HepG2 (cell line): ENCODE results near the gene DUS1L. TPM values are rescaled to one million over a fixed set of nuclear protein-coding genes. Genes with fewer than 3 reads are reported as not detected.
A peak's percentile ranks its signal among the peaks of the same experiment; 100 is the strongest.

ENCODE experiments used
- CREM ChIP-seq, 2 experiments: sonication (generic) in 1 of 2; formaldehyde crosslinking in 1 of 2; IDR thresholded peaks; 2 replicates each; pipeline versions ENCODE4 v1.4.0 to v1.6.1; 2016 to 2020; ENCODE audit warnings: antibody characterized with exemption in 1 of 2, mild to moderate bottlenecking in 1 of 2, missing genetic modification reagents in 1 of 2
- HNF4G ChIP-seq, 2 experiments: sonication (generic) in 1 of 2; formaldehyde crosslinking in 1 of 2; IDR thresholded peaks; 2 replicates each; pipeline versions ENCODE4 v1.4.0 to v1.6.1; 2011 to 2020; ENCODE audit warnings: borderline replicate concordance in 2 of 2, low read depth in 2 of 2, mild to moderate bottlenecking in 2 of 2, low read length in 1 of 2, missing genetic modification reagents in 1 of 2, moderate library complexity in 1 of 2
- NBN ChIP-seq: fragments of 450-650 bp; conservative IDR thresholded peaks from 2 replicates; pipeline ENCODE4 v1.6.1; 2017
- RFX3 ChIP-seq: IDR thresholded peaks from 2 replicates; pipeline ENCODE4 v1.6.1; 2016; ENCODE audit warnings: missing biosample characterization, missing genetic modification reagents
- RFX5 ChIP-seq: IDR thresholded peaks from 2 replicates; pipeline ENCODE4 v1.6.1; 2011; ENCODE audit warnings: low read depth, low read length, improper control_type of control experiment
- RFXAP ChIP-seq: sonication (generic); formaldehyde crosslinking; IDR thresholded peaks from 2 replicates; pipeline ENCODE4 v1.4.0; 2020; ENCODE audit warnings: missing genetic modification reagents, borderline replicate concordance
- SMAD3 ChIP-seq: sonication (generic); formaldehyde crosslinking; IDR thresholded peaks from 2 replicates; pipeline ENCODE4 v1.4.0; 2020; ENCODE audit warnings: missing genetic modification reagents
- ZKSCAN1 ChIP-seq: fragments of 150-350 bp; IDR thresholded peaks from 2 replicates; pipeline ENCODE4 v1.6.1; 2014; ENCODE audit warnings: low read length
- ZNF337 ChIP-seq: sonication (generic); formaldehyde crosslinking; IDR thresholded peaks from 2 replicates; pipeline ENCODE4 v1.5.1; 2020; ENCODE audit warnings: missing genetic modification reagents, low read depth, mild to moderate bottlenecking, borderline replicate concordance
- ZNF34 ChIP-seq: sonication (generic); formaldehyde crosslinking; IDR thresholded peaks from 2 replicates; pipeline ENCODE4 v1.4.0; 2020; ENCODE audit warnings: mild to moderate bottlenecking, missing genetic modification reagents, borderline replicate concordance
- polyA plus RNA-seq, 8 experiments: library from polyadenylated mRNA; depleted of rRNA in 3 of 8; stranded (reverse) in 7 of 8; unstranded in 1 of 8; fragments of >200 nt; fragmentation: Illumina TruSeq in 4 of 8; extraction: Trizol in 4 of 8; gene quantifications; 2 replicates each; pipeline versions ENCODE4 v1.2.1 to v1.2.3, GENCODE V29; 2011 to 2016; ENCODE audit warnings: low read depth in 4 of 8, missing spikeins in 1 of 8, mixed read lengths in 1 of 8; ENCODE audit not compliant: insufficient read depth in 1 of 8
- total RNA-seq, 5 experiments: library from RNA; depleted of rRNA; stranded (reverse); fragments of >200 nt; fragmentation: Illumina TruSeq; extraction: Trizol; gene quantifications; 2 replicates each; pipeline ENCODE4 v1.2.3, GENCODE V29; 2016; ENCODE audit warnings: low read depth in 1 of 5
- TF ChIP-seq, protein P1 (sequence below): sonication (generic); formaldehyde crosslinking; IDR thresholded peaks from 2 replicates; pipeline ENCODE4 v1.5.0; 2020; ENCODE audit warnings: mild to moderate bottlenecking, missing genetic modification reagents, borderline replicate concordance
- TF ChIP-seq, protein P2 (sequence below): sonication (generic); formaldehyde crosslinking; IDR thresholded peaks from 2 replicates; pipeline ENCODE4 v1.5.1; 2020; ENCODE audit warnings: mild to moderate bottlenecking, missing genetic modification reagents
- TF ChIP-seq, protein P3 (sequence below): sonication (generic); formaldehyde crosslinking; IDR thresholded peaks from 2 replicates; pipeline ENCODE4 v1.4.0; 2020; ENCODE audit warnings: missing genetic modification reagents
- TF ChIP-seq, protein P4 (sequence below): sonication (generic); formaldehyde crosslinking; conservative IDR thresholded peaks from 2 replicates; pipeline ENCODE4 v1.4.0; 2020; ENCODE audit warnings: missing genetic modification reagents
- TF ChIP-seq, protein P5 (sequence below): sonication (generic); formaldehyde crosslinking; IDR thresholded peaks from 2 replicates; pipeline ENCODE4 v1.4.0; 2020; ENCODE audit warnings: mild to moderate bottlenecking, missing genetic modification reagents

The DUS1L gene
- total and polyA plus RNA-seq, 2 of the 13 experiments (the other 11 are each of a cell fraction or from before 2014, with no cell fraction given), result 81.0 to 109 TPM

DNA sequence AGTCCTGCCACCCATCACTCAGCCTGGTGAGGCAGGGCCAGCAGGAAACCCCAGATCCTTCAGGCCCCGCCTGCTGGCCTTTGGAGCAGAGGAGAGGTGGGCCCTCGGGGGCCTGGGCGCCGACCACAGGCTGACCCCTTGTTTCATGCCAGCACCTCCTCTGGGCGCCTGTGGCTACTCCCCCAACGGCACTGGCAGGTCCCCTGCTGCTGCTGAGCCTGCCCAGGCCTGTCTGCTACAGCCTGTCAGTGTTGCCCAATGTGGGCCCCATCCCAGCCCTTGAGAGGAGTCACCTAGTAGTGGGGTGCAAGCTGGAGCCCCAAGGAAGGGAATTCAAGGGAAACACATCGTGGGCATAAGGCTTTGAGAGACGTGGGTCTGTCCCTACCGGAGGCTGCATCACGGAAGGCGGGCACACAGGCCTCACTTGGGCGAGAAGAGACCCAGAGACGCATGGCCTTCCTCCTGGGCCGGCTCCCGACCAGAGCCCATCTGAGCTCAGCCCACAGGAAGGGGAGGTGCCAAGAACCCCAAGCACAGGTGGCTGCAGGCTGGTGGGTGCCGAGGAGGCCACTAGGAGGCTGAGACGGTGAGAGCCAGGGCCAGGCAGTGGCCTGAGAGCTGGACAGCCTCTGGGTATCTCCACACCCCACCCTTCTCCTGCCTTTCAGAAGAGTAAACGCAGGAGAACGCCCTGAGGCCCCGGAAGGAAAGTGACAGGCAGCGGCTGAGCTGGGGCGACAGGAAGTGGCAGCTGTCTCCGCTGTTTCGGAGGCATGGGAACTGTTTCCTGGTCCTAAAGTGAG is 40.5 kb upstream of the DUS1L start (continued):
- TF ChIP-seq, protein P1, sequence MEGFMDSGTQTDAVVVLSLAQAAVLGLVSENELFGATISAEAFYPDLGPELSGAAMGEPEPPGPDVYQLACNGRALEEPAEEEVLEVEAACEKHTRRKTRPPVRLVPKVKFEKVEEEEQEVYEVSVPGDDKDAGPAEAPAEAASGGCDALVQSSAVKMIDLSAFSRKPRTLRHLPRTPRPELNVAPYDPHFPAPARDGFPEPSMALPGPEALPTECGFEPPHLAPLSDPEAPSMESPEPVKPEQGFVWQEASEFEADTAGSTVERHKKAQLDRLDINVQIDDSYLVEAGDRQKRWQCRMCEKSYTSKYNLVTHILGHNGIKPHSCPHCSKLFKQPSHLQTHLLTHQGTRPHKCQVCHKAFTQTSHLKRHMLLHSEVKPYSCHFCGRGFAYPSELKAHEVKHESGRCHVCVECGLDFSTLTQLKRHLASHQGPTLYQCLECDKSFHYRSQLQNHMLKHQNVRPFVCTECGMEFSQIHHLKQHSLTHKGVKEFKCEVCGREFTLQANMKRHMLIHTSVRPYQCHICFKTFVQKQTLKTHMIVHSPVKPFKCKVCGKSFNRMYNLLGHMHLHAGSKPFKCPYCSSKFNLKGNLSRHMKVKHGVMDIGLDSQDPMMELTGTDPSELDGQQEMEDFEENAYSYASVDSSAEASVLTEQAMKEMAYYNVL (CRISPR knock-in tag), result peak; percentile 72
- no peak for TF ChIP-seq RFX5
- no peak for TF ChIP-seq NBN
- TF ChIP-seq ZKSCAN1, result no peak
- TF ChIP-seq, protein P2, sequence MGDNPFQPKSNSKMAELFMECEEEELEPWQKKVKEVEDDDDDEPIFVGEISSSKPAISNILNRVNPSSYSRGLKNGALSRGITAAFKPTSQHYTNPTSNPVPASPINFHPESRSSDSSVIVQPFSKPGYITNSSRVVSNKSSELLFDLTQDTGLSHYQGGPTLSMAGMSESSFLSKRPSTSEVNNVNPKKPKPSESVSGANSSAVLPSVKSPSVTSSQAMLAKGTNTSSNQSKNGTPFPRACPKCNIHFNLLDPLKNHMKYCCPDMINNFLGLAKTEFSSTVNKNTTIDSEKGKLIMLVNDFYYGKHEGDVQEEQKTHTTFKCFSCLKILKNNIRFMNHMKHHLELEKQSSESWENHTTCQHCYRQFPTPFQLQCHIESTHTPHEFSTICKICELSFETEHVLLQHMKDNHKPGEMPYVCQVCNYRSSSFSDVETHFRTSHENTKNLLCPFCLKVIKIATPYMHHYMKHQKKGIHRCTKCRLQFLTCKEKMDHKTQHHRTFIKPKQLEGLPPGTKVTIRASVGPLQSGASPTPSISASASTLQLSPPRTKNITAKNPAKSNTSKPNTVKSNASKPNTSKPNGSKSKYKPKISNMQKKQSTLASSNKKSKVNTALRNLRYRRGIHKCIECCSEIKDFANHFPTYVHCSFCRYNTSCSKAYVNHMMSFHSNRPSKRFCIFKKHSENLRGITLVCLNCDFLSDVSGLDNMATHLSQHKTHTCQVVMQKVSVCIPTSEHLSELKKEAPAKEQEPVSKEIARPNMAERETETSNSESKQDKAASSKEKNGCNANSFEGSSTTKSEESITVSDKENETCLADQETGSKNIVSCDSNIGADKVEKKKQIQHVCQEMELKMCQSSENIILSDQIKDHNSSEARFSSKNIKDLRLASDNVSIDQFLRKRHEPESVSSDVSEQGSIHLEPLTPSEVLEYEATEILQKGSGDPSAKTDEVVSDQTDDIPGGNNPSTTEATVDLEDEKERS (CRISPR knock-in tag), result peak; percentile 83; the same call in 1 of the 2 replicates
- TF ChIP-seq HNF4G (IDR thresholded peaks at IDR 0.05; ENCODE audit: borderline replicate concordance, low read depth, low read length), result no peak; the same call in 1 of the 2 replicates
- peak; percentile 81; the same call in 1 of the 2 replicates for TF ChIP-seq HNF4G (CRISPR knock-in tag; IDR thresholded peaks at IDR 0.05; ENCODE audit: borderline replicate concordance, low read depth)
- TF ChIP-seq, protein P3, sequence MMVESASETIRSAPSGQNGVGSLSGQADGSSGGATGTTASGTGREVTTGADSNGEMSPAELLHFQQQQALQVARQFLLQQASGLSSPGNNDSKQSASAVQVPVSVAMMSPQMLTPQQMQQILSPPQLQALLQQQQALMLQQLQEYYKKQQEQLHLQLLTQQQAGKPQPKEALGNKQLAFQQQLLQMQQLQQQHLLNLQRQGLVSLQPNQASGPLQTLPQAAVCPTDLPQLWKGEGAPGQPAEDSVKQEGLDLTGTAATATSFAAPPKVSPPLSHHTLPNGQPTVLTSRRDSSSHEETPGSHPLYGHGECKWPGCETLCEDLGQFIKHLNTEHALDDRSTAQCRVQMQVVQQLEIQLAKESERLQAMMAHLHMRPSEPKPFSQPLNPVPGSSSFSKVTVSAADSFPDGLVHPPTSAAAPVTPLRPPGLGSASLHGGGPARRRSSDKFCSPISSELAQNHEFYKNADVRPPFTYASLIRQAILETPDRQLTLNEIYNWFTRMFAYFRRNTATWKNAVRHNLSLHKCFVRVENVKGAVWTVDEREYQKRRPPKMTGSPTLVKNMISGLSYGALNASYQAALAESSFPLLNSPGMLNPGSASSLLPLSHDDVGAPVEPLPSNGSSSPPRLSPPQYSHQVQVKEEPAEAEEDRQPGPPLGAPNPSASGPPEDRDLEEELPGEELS, result peak; percentile 73
- peak; percentile 94 for TF ChIP-seq ZNF337 (CRISPR knock-in tag)
- TF ChIP-seq, protein P4, sequence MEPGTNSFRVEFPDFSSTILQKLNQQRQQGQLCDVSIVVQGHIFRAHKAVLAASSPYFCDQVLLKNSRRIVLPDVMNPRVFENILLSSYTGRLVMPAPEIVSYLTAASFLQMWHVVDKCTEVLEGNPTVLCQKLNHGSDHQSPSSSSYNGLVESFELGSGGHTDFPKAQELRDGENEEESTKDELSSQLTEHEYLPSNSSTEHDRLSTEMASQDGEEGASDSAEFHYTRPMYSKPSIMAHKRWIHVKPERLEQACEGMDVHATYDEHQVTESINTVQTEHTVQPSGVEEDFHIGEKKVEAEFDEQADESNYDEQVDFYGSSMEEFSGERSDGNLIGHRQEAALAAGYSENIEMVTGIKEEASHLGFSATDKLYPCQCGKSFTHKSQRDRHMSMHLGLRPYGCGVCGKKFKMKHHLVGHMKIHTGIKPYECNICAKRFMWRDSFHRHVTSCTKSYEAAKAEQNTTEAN (CRISPR knock-in tag), result peak; percentile 69; the same call in 1 of the 2 replicates
- no peak; the same call in 1 of the 2 replicates for TF ChIP-seq ZNF34 (CRISPR knock-in tag)
- peak; percentile 89 for TF ChIP-seq RFXAP
- TF ChIP-seq, protein P5, sequence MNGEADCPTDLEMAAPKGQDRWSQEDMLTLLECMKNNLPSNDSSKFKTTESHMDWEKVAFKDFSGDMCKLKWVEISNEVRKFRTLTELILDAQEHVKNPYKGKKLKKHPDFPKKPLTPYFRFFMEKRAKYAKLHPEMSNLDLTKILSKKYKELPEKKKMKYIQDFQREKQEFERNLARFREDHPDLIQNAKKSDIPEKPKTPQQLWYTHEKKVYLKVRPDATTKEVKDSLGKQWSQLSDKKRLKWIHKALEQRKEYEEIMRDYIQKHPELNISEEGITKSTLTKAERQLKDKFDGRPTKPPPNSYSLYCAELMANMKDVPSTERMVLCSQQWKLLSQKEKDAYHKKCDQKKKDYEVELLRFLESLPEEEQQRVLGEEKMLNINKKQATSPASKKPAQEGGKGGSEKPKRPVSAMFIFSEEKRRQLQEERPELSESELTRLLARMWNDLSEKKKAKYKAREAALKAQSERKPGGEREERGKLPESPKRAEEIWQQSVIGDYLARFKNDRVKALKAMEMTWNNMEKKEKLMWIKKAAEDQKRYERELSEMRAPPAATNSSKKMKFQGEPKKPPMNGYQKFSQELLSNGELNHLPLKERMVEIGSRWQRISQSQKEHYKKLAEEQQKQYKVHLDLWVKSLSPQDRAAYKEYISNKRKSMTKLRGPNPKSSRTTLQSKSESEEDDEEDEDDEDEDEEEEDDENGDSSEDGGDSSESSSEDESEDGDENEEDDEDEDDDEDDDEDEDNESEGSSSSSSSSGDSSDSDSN, result peak; percentile 97
- no peak for TF ChIP-seq RFX3 (CRISPR knock-in tag)
- no peak; the same call in 1 of the 2 replicates for TF ChIP-seq CREM (IDR thresholded peaks at IDR 0.05)
- no peak for TF ChIP-seq CREM (CRISPR knock-in tag; IDR thresholded peaks at IDR 0.05)
- TF ChIP-seq SMAD3, result peak; percentile 91; the same call in 1 of the 2 replicates
